H7 (cell line): ENCODE measurements around the gene BFSP2. TPM values are rescaled to one million over a fixed set of nuclear protein-coding genes. Genes with fewer than 3 reads are reported as not detected.

Experiments
- DNase-seq: peaks from one replicate; pipeline ENCODE4 v3.0.0; 2012
- H3K27me3 ChIP-seq: 2 replicates; pipeline ENCODE4 v1.6.0; 2011; ENCODE audit warnings: mild to moderate bottlenecking, low read length; ENCODE audit not compliant: control insufficient read depth, insufficient read depth
- H3K36me3 ChIP-seq: replicated peaks from 2 replicates; pipeline ENCODE4 v1.5.1; 2011; ENCODE audit warnings: low read length; ENCODE audit not compliant: control insufficient read depth, insufficient read depth
- H3K4me3 ChIP-seq: 2 replicates; pipeline ENCODE4 v1.5.1; 2011; ENCODE audit warnings: low read depth, mild to moderate bottlenecking, control low read depth, low read length, moderate library complexity; ENCODE audit not compliant: insufficient read depth
- total RNA-seq: library from RNA; depleted of rRNA; stranded (reverse); fragments of >200 nt; shearing (Covaris generic); gene quantifications from 2 replicates; pipeline ENCODE4 v1.2.3, GENCODE V29; 2014

The BFSP2 gene
- total RNA-seq, 1 experiment from 2014 or later: not detected

- DNase-seq: no peak
Observed at GRCh38 chr3:133375403-133375745, 24.5 kb upstream of the BFSP2 start.

GRCh38 chr3:133376810-133377209, 23.0 kb upstream of the BFSP2 start:
- no peak for DNase-seq

More at GRCh38 chr3:133375403-133375745, 24.5 kb upstream of the BFSP2 start:
- Histone ChIP-seq H3K27me3 (no peaks in the 10 kb centered on the region), H3K4me3 (no peak overlapping the region), H3K36me3 (no peaks in the 10 kb centered on the region; the same call in 1 of the 2 replicates)

GRCh38 chr3:133377396-133377795, 22.5 kb upstream of the BFSP2 start:
- no peak overlapping the region for H3K4me3 ChIP-seq
- no peak for DNase-seq
- H3K36me3 ChIP-seq: no peaks in the 10 kb centered on the region; the same call in 1 of the 2 replicates
- H3K27me3 ChIP-seq: no peaks in the 10 kb centered on the region

More at GRCh38 chr3:133376810-133377209, 23.0 kb upstream of the BFSP2 start:
- H3K27me3 ChIP-seq: no peaks in the 10 kb centered on the region
- no peaks in the 10 kb centered on the region; the same call in 1 of the 2 replicates for H3K36me3 ChIP-seq
- no peak overlapping the region for H3K4me3 ChIP-seq

GRCh38 chr3:133379926-133380325, 19.9 kb upstream of the BFSP2 start:
- no peaks in the 10 kb centered on the region; the same call in 1 of the 2 replicates for H3K36me3 ChIP-seq
- peak; percentile 23 for DNase-seq
- H3K27me3 ChIP-seq: no peaks in the 10 kb centered on the region
- H3K4me3 ChIP-seq: no peak overlapping the region

GRCh38 chr3:133380481-133381225, 19.2 kb upstream of the BFSP2 start:
- no peak overlapping the region for H3K4me3 ChIP-seq
- peak; percentile 18 for DNase-seq
- H3K36me3 ChIP-seq: no peaks in the 10 kb centered on the region; the same call in 1 of the 2 replicates
- no peaks in the 10 kb centered on the region for H3K27me3 ChIP-seq

- DNase-seq: peak; percentile 3
- H3K4me3 ChIP-seq: no peak overlapping the region
- H3K36me3 ChIP-seq: no peaks in the 10 kb centered on the region; the same call in 1 of the 2 replicates
- H3K27me3 ChIP-seq: no peaks in the 10 kb centered on the region
Observed at GRCh38 chr3:133381346-133382109, 18.3 kb upstream of the BFSP2 start.

- no peak for DNase-seq
- Histone ChIP-seq H3K27me3 (no peaks in the 10 kb centered on the region), H3K4me3 (no peak overlapping the region), H3K36me3 (no peaks in the 10 kb centered on the region; the same call in 1 of the 2 replicates)
Observed at GRCh38 chr3:133383175-133383574, 16.7 kb upstream of the BFSP2 start.

GRCh38 chr3:133383741-133384140, 16.1 kb upstream of the BFSP2 start:
- no peaks in the 10 kb centered on the region for H3K27me3 ChIP-seq
- H3K36me3 ChIP-seq: no peaks in the 10 kb centered on the region; the same call in 1 of the 2 replicates
- no peak for DNase-seq
- no peak overlapping the region for H3K4me3 ChIP-seq

GRCh38 chr3:133384331-133385027, 15.4 kb upstream of the BFSP2 start:
- peak; percentile 86 for DNase-seq
- Histone ChIP-seq H3K4me3 (no peak overlapping the region), H3K36me3 (no peaks in the 10 kb centered on the region; the same call in 1 of the 2 replicates), H3K27me3 (no peaks in the 10 kb centered on the region)

- H3K36me3 ChIP-seq: no peaks in the 10 kb centered on the region; the same call in 1 of the 2 replicates
- no peak for DNase-seq
- H3K4me3 ChIP-seq: no peak overlapping the region
- H3K27me3 ChIP-seq: no peaks in the 10 kb centered on the region
Observed at GRCh38 chr3:133386876-133387275, 13.0 kb upstream of the BFSP2 start.

- Histone ChIP-seq H3K36me3 (no peaks in the 10 kb centered on the region; the same call in 1 of the 2 replicates), H3K27me3 (no peaks in the 10 kb centered on the region), H3K4me3 (no peak overlapping the region)
- no peak for DNase-seq
Observed at GRCh38 chr3:133387341-133387740, 12.5 kb upstream of the BFSP2 start.

GRCh38 chr3:133388696-133389395, 11.0 kb upstream of the BFSP2 start:
- Histone ChIP-seq H3K4me3 (no peak overlapping the region), H3K36me3 (no peaks in the 10 kb centered on the region; the same call in 1 of the 2 replicates), H3K27me3 (no peaks in the 10 kb centered on the region)
- DNase-seq: no peak

- no peak for DNase-seq
- Histone ChIP-seq H3K36me3 (no peaks in the 10 kb centered on the region; the same call in 1 of the 2 replicates), H3K27me3 (no peaks in the 10 kb centered on the region)
Observed at GRCh38 chr3:133390715-133391114, 9.1 kb upstream of the BFSP2 start.

GRCh38 chr3:133393204-133393603, 6.7 kb upstream of the BFSP2 start:
- DNase-seq: no peak
- no peaks in the 10 kb centered on the region; the same call in 1 of the 2 replicates for H3K36me3 ChIP-seq

More at GRCh38 chr3:133390715-133391114, 9.1 kb upstream of the BFSP2 start:
- no peak overlapping the region for H3K4me3 ChIP-seq

More at GRCh38 chr3:133393204-133393603, 6.7 kb upstream of the BFSP2 start:
- no peaks in the 10 kb centered on the region for H3K27me3 ChIP-seq
- no peak overlapping the region for H3K4me3 ChIP-seq
